ENCODE data around the gene SEMA5A. TPM values are rescaled to one million over a fixed set of nuclear protein-coding genes. Genes with fewer than 3 reads are reported as not detected.

The SEMA5A gene
- polyA plus RNA-seq, 1 donor from 2014 or later: 3.2 TPM

GRCh38 chr5:9370256-9370655 lies 175.6 kb downstream of the SEMA5A start:
- Histone ChIP-seq H3F3A (ENCODE audit: insufficient read depth, low read length, poor library complexity, severe bottlenecking) (no peaks in the 10 kb centered on the region), H3K36me3 (ENCODE audit: insufficient read depth, low read length) (no peaks in the 10 kb centered on the region)

GRCh38 chr5:9365512-9365911 lies 180.4 kb downstream of the SEMA5A start:
- Histone ChIP-seq H3K9ac (ENCODE audit: low read length) (no peak overlapping the region), H3K4me3 (ENCODE audit: low read length) (no peak overlapping the region), H3K79me2 (replicated peaks; ENCODE audit: insufficient read depth, low read length) (no peaks in the 10 kb centered on the region), H3K9me2 (ENCODE audit: insufficient read depth, low read length) (no peaks in the 10 kb centered on the region), H3K27me3 (ENCODE audit: insufficient read depth, low read depth, low read length) (no peaks in the 10 kb centered on the region), H3K27ac (ENCODE audit: low read length) (no peak overlapping the region), H3F3A (ENCODE audit: insufficient read depth, low read length, poor library complexity, severe bottlenecking) (no peaks in the 10 kb centered on the region), H4K20me1 (ENCODE audit: insufficient read depth) (no peaks in the 10 kb centered on the region), H3K9me3 (ENCODE audit: low read length) (no peaks in the 10 kb centered on the region), H3K36me3 (ENCODE audit: insufficient read depth, low read length) (no peaks in the 10 kb centered on the region), H3K4me2 (ENCODE audit: low read length) (no peak overlapping the region), H2AFZ (ENCODE audit: low read depth, low read length) (peak overlapping the region; percentile 25)
- TF ChIP-seq MXI1 (conservative IDR thresholded peaks at IDR 0.05; ENCODE audit: poor library complexity, severe bottlenecking) (no peak), EZH2 (IDR thresholded peaks at IDR 0.05; ENCODE audit: borderline replicate concordance, insufficient read depth, low read length, poor library complexity, severe bottlenecking) (no peak), CTCF (IDR thresholded peaks at IDR 0.05; ENCODE audit: poor library complexity, severe bottlenecking) (no peak), RAD21 (conservative IDR thresholded peaks at IDR 0.05) (no peak), TAF1 (IDR thresholded peaks at IDR 0.05; ENCODE audit: low read depth) (no peak), EP300 (conservative IDR thresholded peaks at IDR 0.05; ENCODE audit: poor library complexity, severe bottlenecking) (no peak), POLR2AphosphoS5 (IDR thresholded peaks at IDR 0.05) (no peak), SMC3 (conservative IDR thresholded peaks at IDR 0.05; ENCODE audit: poor library complexity) (no peak)

More at GRCh38 chr5:9370256-9370655, 175.6 kb downstream of the SEMA5A start:
- TF ChIP-seq RAD21 (conservative IDR thresholded peaks at IDR 0.05) (no peak), POLR2AphosphoS5 (IDR thresholded peaks at IDR 0.05) (no peak), EP300 (conservative IDR thresholded peaks at IDR 0.05; ENCODE audit: poor library complexity, severe bottlenecking) (no peak), CTCF (IDR thresholded peaks at IDR 0.05; ENCODE audit: poor library complexity, severe bottlenecking) (no peak), TAF1 (IDR thresholded peaks at IDR 0.05; ENCODE audit: low read depth) (no peak), SMC3 (conservative IDR thresholded peaks at IDR 0.05; ENCODE audit: poor library complexity) (no peak), MXI1 (conservative IDR thresholded peaks at IDR 0.05; ENCODE audit: poor library complexity, severe bottlenecking) (no peak), REST (IDR thresholded peaks at IDR 0.05; ENCODE audit: borderline replicate concordance) (no peak), EZH2 (IDR thresholded peaks at IDR 0.05; ENCODE audit: borderline replicate concordance, insufficient read depth, low read length, poor library complexity, severe bottlenecking) (no peak)
- Histone ChIP-seq H3K79me2 (replicated peaks; ENCODE audit: insufficient read depth, low read length) (no peaks in the 10 kb centered on the region), H3K27me3 (ENCODE audit: insufficient read depth, low read depth, low read length) (no peaks in the 10 kb centered on the region), H3K4me3 (ENCODE audit: low read length) (no peak overlapping the region), H3K9ac (ENCODE audit: low read length) (no peak overlapping the region), H3K9me2 (ENCODE audit: insufficient read depth, low read length) (no peaks in the 10 kb centered on the region), H3K9me3 (ENCODE audit: low read length) (no peaks in the 10 kb centered on the region), H2AFZ (ENCODE audit: low read depth, low read length) (no peak overlapping the region), H3K27ac (ENCODE audit: low read length) (no peak overlapping the region), H3K4me2 (ENCODE audit: low read length) (no peak overlapping the region), H4K20me1 (ENCODE audit: insufficient read depth) (no peaks in the 10 kb centered on the region)
